ENCODE measurements around the gene TXNRD3. TPM values are rescaled to one million over a fixed set of nuclear protein-coding genes. Genes with fewer than 3 reads are reported as not detected.

TXNRD3 gene
- 10 to 100 TPM; 10.9 to 19.2 (median 13.4) TPM for total RNA-seq

GRCh38 chr3:126654571-126655383, at the start of gene TXNRD3:
TXNRD3 (minus strand) TSS chr3:126655124.
- no peak for TF ChIP-seq CTCF (IDR thresholded peaks at IDR 0.05; ENCODE audit: low read depth)

- no peak for TF ChIP-seq CTCF (IDR thresholded peaks at IDR 0.05; ENCODE audit: low read depth)
These were observed 48.9 kb upstream of the TXNRD3 start, which contains the start of gene CHCHD6 for GRCh38 chr3:126703512-126704493. CHCHD6 (plus strand) TSS chr3:126704240; CDS start chr3:126704313, 73 bp downstream.

- TF ChIP-seq CTCF (IDR thresholded peaks at IDR 0.05; ENCODE audit: low read depth), result no peak
These were observed 44.1 kb upstream of the TXNRD3 start for GRCh38 chr3:126699011-126699410.

DNA sequence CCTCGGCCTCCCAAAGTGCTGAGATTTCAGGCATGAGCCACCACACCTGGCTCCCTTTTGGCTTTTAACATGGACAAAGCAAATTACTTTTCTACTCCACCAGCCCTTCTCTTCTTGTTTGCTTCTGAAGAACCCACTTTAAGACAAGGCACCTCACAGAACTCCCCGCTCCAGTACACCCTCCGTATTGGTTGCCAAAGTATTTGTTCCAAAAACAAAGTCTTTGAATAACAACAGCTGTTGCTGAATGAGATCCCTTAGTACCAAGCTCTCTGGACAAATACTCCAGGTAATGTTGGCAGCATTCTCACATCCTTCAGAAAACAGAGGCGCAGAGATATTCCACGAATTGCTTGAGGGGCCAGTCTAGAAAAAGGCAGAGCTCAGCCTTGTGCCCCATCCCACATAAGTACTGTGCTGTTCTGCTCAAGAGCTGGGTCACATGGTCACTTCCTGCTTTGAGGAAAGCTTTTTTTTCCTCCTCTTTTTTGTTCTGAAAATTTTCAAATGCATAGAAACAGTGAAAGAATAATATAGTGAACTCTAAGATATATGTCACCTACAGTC, 41.9 kb upstream of the TXNRD3 start:
- TF ChIP-seq CTCF (IDR thresholded peaks at IDR 0.05; ENCODE audit: low read depth), result no peak

- no peak for TF ChIP-seq CTCF (IDR thresholded peaks at IDR 0.05; ENCODE audit: low read depth)
These were observed 39.0 kb upstream of the TXNRD3 start for GRCh38 chr3:126693921-126694320.

- TF ChIP-seq CTCF (IDR thresholded peaks at IDR 0.05; ENCODE audit: low read depth), result no peak
These were observed 37.9 kb upstream of the TXNRD3 start for GRCh38 chr3:126692858-126693257.
